ENCODE measurements around the gene AJAP1.
"Not testable (repeated sequence)": the region's sequence is repeated elsewhere in the genome, so short reads cannot be mapped to it uniquely, and the experiment has no call there.

The AJAP1 gene

DNA sequence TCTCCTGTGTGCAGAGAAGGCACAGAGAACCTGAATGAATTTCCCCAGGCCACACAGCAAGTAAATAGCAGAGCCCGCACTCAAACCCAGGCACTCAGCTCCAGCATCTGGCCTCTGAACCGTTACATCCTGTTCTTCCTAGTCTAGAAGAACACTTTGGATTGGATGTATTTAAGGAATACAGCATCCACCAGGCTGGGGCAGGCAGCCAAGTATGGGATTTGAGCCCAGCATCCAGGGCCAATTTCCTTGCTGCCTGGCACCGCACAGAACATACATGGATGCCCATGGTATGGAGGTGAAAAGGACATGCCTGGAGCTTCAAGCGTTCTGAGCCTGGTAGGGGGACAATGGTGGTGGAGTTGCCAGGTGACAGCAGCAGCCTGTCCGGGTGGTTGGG, 9.7 kb downstream of the AJAP1 start:
- H3K36me3 ChIP-seq: no peaks in the 10 kb centered on the region
- H3K9me3 ChIP-seq: no peaks in the 10 kb centered on the region
- no peak overlapping the region for H3K4me3 ChIP-seq
- no peak overlapping the region for H3K27ac ChIP-seq
- intact Hi-C loops (cut with DNase I; ENCODE audit: low total_unique reads): no loop called here
- DNase-seq: no peak
- H3K27me3 ChIP-seq: peaks cover 0 to 40% of the 10 kb centered on the region in 2 donors
- TF ChIP-seq, protein P1, sequence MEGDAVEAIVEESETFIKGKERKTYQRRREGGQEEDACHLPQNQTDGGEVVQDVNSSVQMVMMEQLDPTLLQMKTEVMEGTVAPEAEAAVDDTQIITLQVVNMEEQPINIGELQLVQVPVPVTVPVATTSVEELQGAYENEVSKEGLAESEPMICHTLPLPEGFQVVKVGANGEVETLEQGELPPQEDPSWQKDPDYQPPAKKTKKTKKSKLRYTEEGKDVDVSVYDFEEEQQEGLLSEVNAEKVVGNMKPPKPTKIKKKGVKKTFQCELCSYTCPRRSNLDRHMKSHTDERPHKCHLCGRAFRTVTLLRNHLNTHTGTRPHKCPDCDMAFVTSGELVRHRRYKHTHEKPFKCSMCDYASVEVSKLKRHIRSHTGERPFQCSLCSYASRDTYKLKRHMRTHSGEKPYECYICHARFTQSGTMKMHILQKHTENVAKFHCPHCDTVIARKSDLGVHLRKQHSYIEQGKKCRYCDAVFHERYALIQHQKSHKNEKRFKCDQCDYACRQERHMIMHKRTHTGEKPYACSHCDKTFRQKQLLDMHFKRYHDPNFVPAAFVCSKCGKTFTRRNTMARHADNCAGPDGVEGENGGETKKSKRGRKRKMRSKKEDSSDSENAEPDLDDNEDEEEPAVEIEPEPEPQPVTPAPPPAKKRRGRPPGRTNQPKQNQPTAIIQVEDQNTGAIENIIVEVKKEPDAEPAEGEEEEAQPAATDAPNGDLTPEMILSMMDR (IDR thresholded peaks at IDR 0.05): no peak
- H3K4me1 ChIP-seq: no peaks in the 10 kb centered on the region

GRCh38 chr1:4664606-4665005, 10.2 kb downstream of the AJAP1 start:
- intact Hi-C loops (cut with DNase I; ENCODE audit: low total_unique reads): no loop called here

DNA sequence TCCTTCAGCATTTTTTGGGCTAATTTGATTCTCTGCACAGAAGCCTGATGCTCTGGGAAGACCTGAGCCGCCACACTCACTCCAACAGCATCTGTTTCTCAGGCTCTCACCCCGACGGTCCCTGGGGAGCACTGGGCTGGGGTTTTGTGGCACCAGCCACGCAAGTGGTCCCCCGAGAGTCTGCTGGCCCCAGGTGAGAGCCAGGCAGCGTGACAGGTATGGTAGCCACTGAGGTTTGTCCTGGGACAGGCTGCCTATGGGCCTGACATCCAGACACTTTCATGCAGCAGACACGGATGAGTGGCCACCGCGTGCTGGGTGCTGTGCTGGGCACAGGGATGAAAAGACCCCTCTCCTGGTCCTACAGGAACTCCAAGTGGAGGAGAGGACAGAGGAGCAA, 11.0 kb downstream of the AJAP1 start:
- H3K9me3 ChIP-seq: no peaks in the 10 kb centered on the region
- intact Hi-C loops (cut with DNase I; ENCODE audit: low total_unique reads): no loop called here
- H3K36me3 ChIP-seq: no peaks in the 10 kb centered on the region
- H3K4me3 ChIP-seq: no peak overlapping the region
- H3K4me1 ChIP-seq: no peaks in the 10 kb centered on the region
- DNase-seq: no peak
- TF ChIP-seq, protein P1 (IDR thresholded peaks at IDR 0.05): no peak
- H3K27me3 ChIP-seq: peaks cover 0 to 29% of the 10 kb centered on the region in 2 donors
- H3K27ac ChIP-seq: no peak overlapping the region

More at GRCh38 chr1:4664606-4665005, 10.2 kb downstream of the AJAP1 start:
- peaks cover 0 to 35% of the 10 kb centered on the region in 2 donors for H3K27me3 ChIP-seq
- H3K9me3 ChIP-seq: no peaks in the 10 kb centered on the region
- no peaks in the 10 kb centered on the region for H3K4me1 ChIP-seq
- DNase-seq: no peak
- H3K36me3 ChIP-seq: no peaks in the 10 kb centered on the region
- H3K27ac ChIP-seq: no peak overlapping the region
- H3K4me3 ChIP-seq: no peak overlapping the region
- TF ChIP-seq, protein P1 (IDR thresholded peaks at IDR 0.05): no peak

DNA sequence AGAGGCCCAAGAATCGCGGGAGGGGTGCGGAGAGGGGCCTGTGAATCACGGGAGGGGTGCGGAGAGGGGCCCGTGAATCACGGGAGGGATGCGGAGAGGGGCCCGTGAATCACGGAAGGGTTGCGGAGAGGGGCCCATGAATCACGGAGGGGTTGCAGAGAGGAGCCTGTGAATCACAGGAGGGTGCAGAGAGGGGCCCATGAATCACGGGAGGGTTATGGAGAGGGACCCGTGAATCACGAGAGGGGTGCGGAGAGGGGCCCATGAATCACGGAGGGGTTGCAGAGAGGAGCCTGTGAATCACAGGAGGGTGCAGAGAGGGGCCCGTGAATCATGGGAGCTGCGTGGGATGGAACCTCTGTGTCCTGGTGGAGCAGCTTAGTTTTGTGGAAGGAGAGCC, 12.3 kb downstream of the AJAP1 start:
- DNase-seq: not testable (repeated sequence)

GRCh38 chr1:4668743-4669700, 14.6 kb downstream of the AJAP1 start:
- Histone ChIP-seq H3K27me3 (peaks cover 0 to 23% of the 10 kb centered on the region in 2 donors), H3K4me3 (no peak overlapping the region), H3K4me1 (no peaks in the 10 kb centered on the region), H3K9me3 (no peaks in the 10 kb centered on the region), H3K27ac (no peak overlapping the region), H3K36me3 (no peaks in the 10 kb centered on the region)
- TF ChIP-seq, protein P1 (IDR thresholded peaks at IDR 0.05): no peak
- intact Hi-C loops (cut with DNase I; ENCODE audit: low total_unique reads): no loop called here
- DNase-seq: no peak

More for the DNA sequence above, 12.3 kb downstream of the AJAP1 start:
- peaks cover 0 to 22% of the 10 kb centered on the region in 2 donors for H3K27me3 ChIP-seq
- H3K36me3 ChIP-seq; H3K9me3 ChIP-seq; H3K4me3 ChIP-seq; H3K27ac ChIP-seq; H3K4me1 ChIP-seq; intact Hi-C loops (cut with DNase I; ENCODE audit: low total_unique reads): not testable (repeated sequence)

GRCh38 chr1:4670265-4670664, 15.9 kb downstream of the AJAP1 start:
- no peak for DNase-seq
- H3K27me3 ChIP-seq: peaks cover 0 to 12% of the 10 kb centered on the region in 2 donors
- H3K4me3 ChIP-seq: no peak overlapping the region
- peaks cover 0 to 7% (median 0%) of the 10 kb centered on the region in 3 donors for H3K9me3 ChIP-seq
- no peaks in the 10 kb centered on the region for H3K4me1 ChIP-seq
- H3K36me3 ChIP-seq: no peaks in the 10 kb centered on the region
- no peak overlapping the region for H3K27ac ChIP-seq
- TF ChIP-seq, protein P1 (IDR thresholded peaks at IDR 0.05): no peak
- intact Hi-C loops (cut with DNase I; ENCODE audit: low total_unique reads): no loop called here
